MCF 10A (cell line): Measurements from ENCODE around the gene MACROH2A2. TPM values are rescaled to one million over a fixed set of nuclear protein-coding genes. Genes with fewer than 3 reads are reported as not detected.

ENCODE experiments used
- BruUV-seq: library from RNA; stranded (reverse); fragments of 400-500 nt; replicated peaks from 2 replicates; lab custom pipeline; 2021; lab: Mats Ljungman, UMichigan
- CTCF ChIA-PET: fragments of 300-600 bp; sonication (Branson Sonifier 250); formaldehyde crosslinking; extraction: SDS; loops from one replicate; lab custom pipeline; 2021; ENCODE audit warnings: antibody characterized with exemption, inconsistent platforms; lab: Yijun Ruan, JAX
- POLR2A ChIA-PET: fragments of 300-600, 350-650 bp; sonication (Branson Sonifier 250); formaldehyde crosslinking; extraction: SDS; loops from one replicate; lab custom pipeline; 2020; ENCODE audit warnings: antibody characterized with exemption, inconsistent platforms; lab: Yijun Ruan, JAX
- DNase-seq: peaks from one replicate; pipeline ENCODE4 v3.0.0-alpha.2; 2018; ENCODE audit not compliant: unreplicated experiment
- H3K27ac Mint-ChIP-seq: one replicate; pipeline ENCODE4 v1.8.0; 2022; ENCODE audit warnings: mild to moderate bottlenecking, low read depth, mixed read lengths; ENCODE audit not compliant: unreplicated experiment
- H3K27me3 Mint-ChIP-seq: one replicate; pipeline ENCODE4 v1.8.0; 2022; ENCODE audit warnings: mixed read lengths; ENCODE audit not compliant: insufficient read depth, unreplicated experiment
- H3K36me3 Mint-ChIP-seq: one replicate; pipeline ENCODE4 v1.8.0; 2022; ENCODE audit warnings: mild to moderate bottlenecking, moderate library complexity, mixed read lengths; ENCODE audit not compliant: insufficient read depth, unreplicated experiment
- H3K4me1 Mint-ChIP-seq: one replicate; pipeline ENCODE4 v1.8.0; 2022; ENCODE audit warnings: mixed read lengths; ENCODE audit not compliant: insufficient read depth, unreplicated experiment
- H3K4me3 Mint-ChIP-seq: one replicate; pipeline ENCODE4 v1.8.0; 2022; ENCODE audit warnings: mild to moderate bottlenecking, moderate library complexity, mixed read lengths; ENCODE audit not compliant: unreplicated experiment
- H3K9me3 Mint-ChIP-seq: one replicate; pipeline ENCODE4 v1.8.0; 2022; ENCODE audit warnings: mixed read lengths; ENCODE audit not compliant: unreplicated experiment
- intact Hi-C: fragments of 100-400 bp; cut with micrococcal nuclease; formaldehyde crosslinking; loops from 2 replicates; pipeline ENCODE4 v1.14.1; 2022
- total RNA-seq: library from RNA; stranded (reverse); gene quantifications from 2 replicates; pipeline ENCODE4 v1.2.3, GENCODE V29; 2022
- TF ChIP-seq, protein P1 (sequence below): fragments of 200-600 bp; IDR thresholded peaks from one replicate; pipeline ENCODE4 v1.8.0; 2022; ENCODE audit warnings: antibody characterized with exemption, mild to moderate bottlenecking; ENCODE audit not compliant: unreplicated experiment

MACROH2A2 gene
- total RNA-seq, 1 experiment from 2014 or later, result 17.6 TPM

- no peaks in the 10 kb centered on the region for H3K9me3 Mint-ChIP-seq
- TF ChIP-seq, protein P1, sequence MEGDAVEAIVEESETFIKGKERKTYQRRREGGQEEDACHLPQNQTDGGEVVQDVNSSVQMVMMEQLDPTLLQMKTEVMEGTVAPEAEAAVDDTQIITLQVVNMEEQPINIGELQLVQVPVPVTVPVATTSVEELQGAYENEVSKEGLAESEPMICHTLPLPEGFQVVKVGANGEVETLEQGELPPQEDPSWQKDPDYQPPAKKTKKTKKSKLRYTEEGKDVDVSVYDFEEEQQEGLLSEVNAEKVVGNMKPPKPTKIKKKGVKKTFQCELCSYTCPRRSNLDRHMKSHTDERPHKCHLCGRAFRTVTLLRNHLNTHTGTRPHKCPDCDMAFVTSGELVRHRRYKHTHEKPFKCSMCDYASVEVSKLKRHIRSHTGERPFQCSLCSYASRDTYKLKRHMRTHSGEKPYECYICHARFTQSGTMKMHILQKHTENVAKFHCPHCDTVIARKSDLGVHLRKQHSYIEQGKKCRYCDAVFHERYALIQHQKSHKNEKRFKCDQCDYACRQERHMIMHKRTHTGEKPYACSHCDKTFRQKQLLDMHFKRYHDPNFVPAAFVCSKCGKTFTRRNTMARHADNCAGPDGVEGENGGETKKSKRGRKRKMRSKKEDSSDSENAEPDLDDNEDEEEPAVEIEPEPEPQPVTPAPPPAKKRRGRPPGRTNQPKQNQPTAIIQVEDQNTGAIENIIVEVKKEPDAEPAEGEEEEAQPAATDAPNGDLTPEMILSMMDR, result no peak
- no peak for DNase-seq
- H3K27me3 Mint-ChIP-seq, result no peaks in the 10 kb centered on the region
- ChIA-PET POLR2A (no interaction called here), CTCF (no interaction called here)
- H3K4me3 Mint-ChIP-seq, result no peak overlapping the region
- H3K27ac Mint-ChIP-seq, result no peak overlapping the region
- H3K36me3 Mint-ChIP-seq, result peaks cover 13% of the 10 kb centered on the region
- intact Hi-C loops, result no loop called here
- no peaks in the 10 kb centered on the region for H3K4me1 Mint-ChIP-seq
- no TSS peak for BruUV-seq
Observed at GRCh38 chr10:70087616-70088307, 35.1 kb downstream of the MACROH2A2 start.

- Mint-ChIP-seq H3K9me3 (no peaks in the 10 kb centered on the region), H3K4me3 (no peak overlapping the region), H3K27me3 (no peaks in the 10 kb centered on the region), H3K36me3 (peaks cover 16% of the 10 kb centered on the region), H3K27ac (no peak overlapping the region), H3K4me1 (no peaks in the 10 kb centered on the region)
- intact Hi-C loops, result no loop called here
- no TSS peak for BruUV-seq
- no peak for DNase-seq
- ChIA-PET POLR2A (no interaction called here), CTCF (no interaction called here)
- TF ChIP-seq, protein P1, result no peak
Observed at GRCh38 chr10:70088308-70088698, 35.7 kb downstream of the MACROH2A2 start.

DNA sequence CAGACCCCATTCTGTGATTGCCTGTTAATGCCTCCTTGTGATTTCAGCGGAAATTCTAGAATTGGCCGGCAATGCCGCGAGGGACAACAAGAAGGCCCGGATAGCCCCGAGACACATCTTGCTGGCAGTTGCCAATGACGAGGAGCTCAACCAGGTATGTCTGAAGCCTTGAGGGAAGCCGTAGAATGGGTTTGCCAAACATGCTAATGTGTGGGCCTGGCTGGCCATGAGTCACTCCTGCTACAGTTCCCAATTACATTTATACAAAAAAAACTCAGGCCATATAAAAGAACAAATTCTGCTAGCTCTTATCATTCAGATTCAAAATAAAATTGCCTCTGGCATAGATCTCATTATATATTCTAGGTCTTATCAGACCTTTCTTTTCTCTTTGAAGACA is 37.4 kb downstream of the MACROH2A2 start:
- BruUV-seq, result no TSS peak
- POLR2A ChIA-PET, result interaction anchor here (0.7 kb wide), 1 partner anchor 28 kb away, joined by 4 read pairs; no protein-coding TSS in a partner anchor
- H3K27ac Mint-ChIP-seq, result no peak overlapping the region

DNA sequence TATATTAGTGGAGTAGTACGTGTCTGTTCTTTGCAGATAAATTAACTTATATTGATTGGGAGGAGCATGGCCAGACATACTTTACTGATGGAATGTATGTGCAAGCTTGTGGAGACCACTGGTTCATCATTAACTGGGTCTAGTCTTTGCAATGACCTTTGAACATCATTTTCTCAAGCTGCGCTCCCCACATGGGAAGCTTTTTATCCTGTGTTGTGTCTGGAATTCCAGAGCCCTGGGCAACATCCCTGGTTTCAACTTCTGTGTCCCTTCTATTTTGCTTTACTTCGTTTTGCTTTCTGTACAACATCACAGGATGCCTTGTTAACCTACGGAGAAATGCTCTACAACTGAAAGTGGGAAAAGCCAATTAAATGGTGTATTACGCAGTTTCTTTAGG is 38.3 kb downstream of the MACROH2A2 start:
- Mint-ChIP-seq H3K36me3 (peaks cover 34% of the 10 kb centered on the region), H3K27ac (no peak overlapping the region), H3K4me1 (no peaks in the 10 kb centered on the region), H3K9me3 (no peaks in the 10 kb centered on the region), H3K4me3 (no peak overlapping the region), H3K27me3 (no peaks in the 10 kb centered on the region)
- CTCF ChIA-PET, result interaction anchor here (0.6 to 13.0 kb wide), 2 partner anchors 25 to 274 kb away, joined by 4 to 107 read pairs; no protein-coding TSS in a partner anchor
- no TSS peak for BruUV-seq
- no peak for DNase-seq
- TF ChIP-seq, protein P1, result no peak
- POLR2A ChIA-PET, result no interaction called here
- intact Hi-C loops, result no loop called here

More for the DNA sequence above, 37.4 kb downstream of the MACROH2A2 start:
- no peak overlapping the region for H3K4me3 Mint-ChIP-seq
- TF ChIP-seq, protein P1, result no peak
- H3K27me3 Mint-ChIP-seq, result no peaks in the 10 kb centered on the region
- H3K4me1 Mint-ChIP-seq, result no peaks in the 10 kb centered on the region
- intact Hi-C loops, result no loop called here
- H3K36me3 Mint-ChIP-seq, result peaks cover 33% of the 10 kb centered on the region
- CTCF ChIA-PET, result interaction anchor here (1.2 to 13.0 kb wide), 2 partner anchors 26 to 207 kb away, joined by 3 to 107 read pairs; no protein-coding TSS in a partner anchor
- no peaks in the 10 kb centered on the region for H3K9me3 Mint-ChIP-seq
- DNase-seq, result no peak
